Activated CD8-positive, alpha-beta memory T cell treated with anti-CD3 and anti-CD28 coated beads, Interleukin-2, amount 50 U/mL, for 1 hour (primary cell): Measurements from ENCODE around the gene SRPK3.
"Not testable (repeated sequence)": the region's sequence is repeated elsewhere in the genome, so short reads cannot be mapped to it uniquely, and the experiment has no call there.

Experiments
- DNase-seq: peaks from one replicate; pipeline ENCODE4 v3.0.0-alpha.2; 2020; ENCODE audit errors: extremely low read depth

SRPK3 gene

GRCh38 chrX:153807976-153808375 lies 27.1 kb downstream of the SRPK3 start:
- DNase-seq: no peak

- DNase-seq: no peak
These were observed 31.4 kb downstream of the SRPK3 start for GRCh38 chrX:153812220-153812619.

- no peak for DNase-seq
These were observed 32.3 kb downstream of the SRPK3 start for GRCh38 chrX:153813161-153813560.

GRCh38 chrX:153814591-153815315 lies 33.9 kb downstream of the SRPK3 start:
- DNase-seq: no peak

DNA sequence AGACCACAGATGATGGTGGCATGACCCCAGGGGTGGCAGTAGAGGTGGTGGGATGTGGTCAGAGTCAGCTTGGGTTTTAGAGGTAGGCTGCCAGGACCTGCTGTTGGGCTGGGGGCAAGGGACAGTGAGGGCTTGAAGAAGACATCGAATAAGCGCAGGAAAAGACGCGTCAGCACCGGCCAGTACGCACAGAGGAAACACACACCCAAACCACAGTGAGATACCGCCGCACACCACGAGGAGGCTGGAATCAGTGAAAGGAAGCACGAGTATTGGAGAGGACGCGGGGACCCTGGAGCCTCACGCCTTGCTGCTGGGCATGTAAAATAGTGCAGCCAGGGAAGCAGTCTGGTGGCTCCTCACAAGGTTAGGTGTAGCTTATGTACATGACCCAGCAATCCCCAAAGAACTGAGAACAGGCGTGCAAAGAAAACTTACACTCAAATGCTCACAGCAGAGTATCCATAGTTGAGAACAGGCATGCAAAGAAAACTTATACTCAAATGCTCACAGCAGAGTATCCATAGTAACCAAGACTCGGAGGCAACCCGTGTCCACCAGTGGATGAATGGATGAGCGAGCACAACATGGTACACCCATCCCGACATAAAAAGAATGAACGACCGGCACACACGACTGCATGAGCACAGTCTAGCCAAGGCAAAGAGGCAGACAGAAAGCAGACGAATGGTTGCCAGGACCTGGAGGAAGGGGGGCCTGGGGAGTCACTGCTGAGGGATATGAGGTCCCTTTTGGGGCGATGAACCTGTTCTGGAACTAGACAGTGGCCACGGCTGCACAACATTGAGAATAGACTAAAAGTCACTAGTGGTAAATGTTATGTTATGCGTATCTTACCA lies 36.2 kb downstream of the SRPK3 start:
- no peak for DNase-seq

- not testable (repeated sequence) for DNase-seq
These were observed 37.2 kb downstream of the SRPK3 start for GRCh38 chrX:153818064-153818463.

DNA sequence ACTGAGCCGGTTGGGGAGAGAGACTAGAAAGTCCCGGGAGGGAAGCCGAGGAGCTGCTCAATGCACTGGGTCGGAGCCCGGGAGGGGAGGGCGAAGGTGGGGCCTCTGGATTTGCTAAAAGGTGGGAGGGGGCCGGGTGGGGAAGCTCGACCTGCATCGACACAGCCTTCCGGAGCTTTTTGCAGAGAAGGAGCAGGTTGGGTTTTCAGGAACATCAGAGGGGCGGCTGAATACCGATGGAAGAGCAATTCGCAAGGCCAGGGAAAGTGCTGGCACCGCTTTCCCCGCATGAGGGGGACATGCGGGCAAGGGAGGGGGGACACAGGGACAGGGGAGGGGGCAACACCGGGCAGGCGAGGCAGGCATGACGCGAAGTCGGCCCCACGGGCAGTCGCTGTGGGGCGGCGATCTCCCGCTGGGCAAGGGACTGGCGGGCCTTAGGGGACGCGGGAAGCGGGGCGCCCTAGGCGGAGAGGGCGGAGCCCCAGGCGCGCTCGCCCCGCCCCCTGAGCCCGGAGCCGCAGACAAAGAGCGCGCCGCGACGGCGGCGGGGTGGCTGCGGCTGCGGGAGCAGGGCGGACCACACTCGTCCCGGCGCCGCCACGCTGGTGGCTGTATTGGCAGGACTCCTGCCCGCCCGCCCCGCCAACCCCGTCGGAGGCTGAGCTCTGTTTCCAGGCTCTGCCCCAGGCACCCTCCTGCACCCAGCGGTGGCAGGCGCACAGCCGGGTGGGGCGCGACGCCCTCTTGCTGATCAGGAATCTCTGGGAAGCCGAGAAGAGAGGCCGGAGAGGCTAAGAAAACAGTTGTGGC lies 37.9 kb downstream of the SRPK3 start:
- no peak for DNase-seq

GRCh38 chrX:153819384-153820040 lies 38.7 kb downstream of the SRPK3 start:
- no peak for DNase-seq

GRCh38 chrX:153820601-153821000 lies 39.8 kb downstream of the SRPK3 start:
- no peak for DNase-seq

GRCh38 chrX:153821066-153821465 lies 40.2 kb downstream of the SRPK3 start:
- no peak for DNase-seq

DNA sequence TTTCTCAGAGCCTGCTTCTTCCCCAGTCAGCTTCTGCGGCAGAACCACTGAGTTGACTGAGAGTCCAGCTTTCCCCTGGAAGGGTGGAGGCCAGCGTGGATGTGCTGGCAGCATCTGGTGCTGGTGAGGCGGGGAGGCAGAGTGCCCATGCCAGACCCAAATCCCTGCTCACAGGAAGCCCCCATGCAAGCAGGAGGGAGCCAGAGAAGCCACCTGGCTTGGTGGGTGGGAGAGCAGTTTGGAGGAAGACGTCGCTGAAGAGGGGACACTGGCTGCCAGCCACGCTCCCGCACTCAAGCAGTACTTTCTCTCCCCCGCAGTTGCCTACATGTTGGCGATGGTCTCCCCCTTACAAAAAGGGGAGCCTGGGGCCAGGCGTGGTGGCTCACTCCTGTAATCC lies 43.5 kb downstream of the SRPK3 start:
- no peak for DNase-seq

DNA sequence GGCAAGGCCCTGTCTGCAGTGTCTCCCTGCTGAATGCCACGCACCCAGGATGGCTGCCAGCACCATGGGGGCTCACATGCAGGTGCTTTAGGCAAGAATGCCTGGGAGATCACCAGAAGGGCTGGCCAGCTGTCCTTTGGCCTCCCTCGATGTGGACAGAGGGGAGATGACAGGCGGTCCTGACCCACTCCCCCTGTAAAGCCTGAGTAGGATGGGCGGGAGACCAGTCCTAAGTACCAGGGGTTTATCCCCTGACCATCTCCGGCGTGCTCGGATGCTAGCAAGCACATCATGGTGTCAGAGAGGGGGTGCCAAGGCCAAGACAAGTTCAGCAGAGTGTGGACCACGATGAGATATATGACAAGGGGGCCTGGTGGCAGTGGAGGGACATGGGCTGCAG lies 44.2 kb downstream of the SRPK3 start:
- no peak for DNase-seq

GRCh38 chrX:153827016-153827415 lies 46.2 kb downstream of the SRPK3 start:
- DNase-seq: no peak

DNA sequence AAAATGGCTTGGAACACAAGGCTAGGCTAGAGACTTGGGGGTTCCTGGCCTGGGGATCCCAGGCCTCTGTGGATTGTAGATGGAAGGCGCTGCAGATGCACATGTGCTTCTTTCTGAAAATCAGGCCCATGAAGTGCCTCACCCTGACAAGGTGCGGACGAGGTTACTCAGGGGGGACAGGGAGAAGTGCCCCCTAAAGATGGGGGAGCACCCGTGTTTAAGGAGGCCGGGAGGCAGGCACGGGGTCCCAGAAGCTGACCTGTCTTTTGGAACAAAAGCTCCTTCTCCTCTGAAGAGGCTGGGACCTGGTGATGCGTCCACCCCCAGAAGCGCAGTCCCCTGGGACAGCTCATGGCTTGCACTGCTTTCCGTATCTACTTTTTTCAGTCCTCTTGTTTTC lies 47.1 kb downstream of the SRPK3 start:
- no peak for DNase-seq

- DNase-seq: no peak
These were observed 47.5 kb downstream of the SRPK3 start for GRCh38 chrX:153828308-153828707.

GRCh38 chrX:153828723-153829548 lies 48.1 kb downstream of the SRPK3 start:
- DNase-seq: no peak

DNA sequence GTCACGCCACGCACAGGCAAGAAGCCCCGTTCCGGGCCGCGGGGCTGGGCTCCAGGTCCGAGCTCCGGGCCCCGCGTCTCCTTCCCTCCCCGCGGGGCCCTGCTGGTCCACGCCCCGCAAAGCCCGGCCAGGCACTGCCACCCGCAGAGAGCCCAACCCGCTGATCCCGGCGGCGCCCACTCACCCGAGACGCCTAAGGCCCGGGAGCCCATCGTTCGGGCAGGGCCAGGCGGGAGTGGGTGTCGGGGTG lies 48.6 kb downstream of the SRPK3 start:
- DNase-seq: no peak

DNA sequence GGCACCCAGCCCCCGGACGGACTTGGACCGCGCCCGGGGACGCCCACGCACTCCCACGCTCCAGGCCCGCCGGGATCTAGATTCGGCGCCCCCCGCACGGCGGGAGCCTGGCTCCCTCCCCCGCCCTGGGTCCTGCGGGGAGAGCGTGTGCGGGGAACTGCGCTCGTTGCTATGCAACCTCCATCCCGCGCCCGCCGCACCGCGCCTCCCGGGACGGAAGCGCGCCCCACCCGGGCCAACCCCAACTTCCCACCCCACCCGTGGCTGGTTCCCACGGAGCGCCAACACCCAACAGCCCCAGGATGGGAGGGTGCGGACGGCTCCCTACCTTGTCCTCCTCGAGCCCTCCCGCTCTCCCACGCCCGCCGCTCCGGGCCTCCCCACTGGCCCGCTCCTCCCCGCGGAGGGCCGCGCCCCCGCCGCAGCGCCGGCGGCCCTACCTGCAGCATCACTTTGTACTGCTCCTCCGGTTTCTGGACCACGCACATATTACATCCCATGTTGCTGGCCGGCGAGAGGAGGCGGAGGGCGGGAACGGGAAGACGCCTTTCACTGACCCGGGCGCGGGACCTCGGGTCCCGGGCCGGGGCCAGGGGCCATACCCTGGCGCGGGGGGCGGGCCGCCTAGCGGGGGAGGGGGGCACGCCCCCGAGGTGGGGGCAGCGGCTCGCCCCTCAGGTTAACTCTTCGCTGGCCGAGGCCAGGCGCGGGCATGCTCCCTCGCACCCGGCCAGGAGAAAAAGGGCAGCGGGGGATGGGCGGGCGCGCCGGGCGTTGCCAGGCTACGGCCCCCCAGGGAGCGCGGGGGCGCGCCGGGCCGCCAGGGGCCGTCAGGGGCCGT lies 49.2 kb downstream of the SRPK3 start, which contains the start of gene PDZD4:
Gene PDZD4, minus strand, starts transcription at position 746 of the 841 bp plus-strand sequence. Its CDS starts 246 bp downstream, at position 500.
- DNase-seq: no peak

DNA sequence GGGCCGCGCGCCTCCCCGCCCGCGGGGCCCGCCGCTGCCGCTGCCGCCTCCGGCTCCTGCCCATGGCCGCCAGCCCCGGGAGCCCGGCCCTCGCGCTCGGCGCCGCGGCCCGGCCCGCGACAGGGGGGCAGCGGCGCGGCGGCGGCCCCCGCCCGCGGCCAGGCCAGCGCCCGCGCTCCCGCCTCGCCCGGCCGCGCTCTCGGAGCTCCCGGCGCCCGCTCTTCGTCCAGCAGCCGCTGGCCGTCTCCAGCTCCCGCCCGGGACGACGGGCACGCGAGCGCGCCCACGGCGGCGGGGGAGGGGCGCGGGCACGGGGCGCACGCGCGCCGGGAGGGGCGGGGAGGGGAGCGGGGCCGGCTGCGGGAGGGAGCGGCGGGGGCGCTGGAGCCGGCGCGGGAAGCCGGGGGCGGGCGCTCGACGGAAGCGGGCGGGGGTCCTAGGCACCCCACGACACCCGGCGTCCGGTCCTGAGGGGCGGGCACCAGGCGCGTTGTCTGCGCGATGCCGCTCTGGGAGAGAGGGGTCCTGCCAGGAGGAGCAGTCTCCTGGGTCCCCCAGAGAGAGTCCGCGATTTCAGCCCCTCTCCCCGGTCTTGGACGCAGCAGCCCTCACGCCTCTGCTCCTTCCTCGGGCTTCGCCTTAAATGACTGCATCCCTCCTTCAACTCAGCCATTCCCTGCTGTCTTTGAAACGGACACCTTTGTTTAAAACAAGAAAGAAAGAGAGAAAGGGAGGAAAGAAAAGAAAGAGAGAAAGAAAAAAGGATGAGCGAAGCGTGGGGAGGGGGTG lies 50.0 kb downstream of the SRPK3 start:
- no peak for DNase-seq
